HepG2 (cell line): Measurements from ENCODE around the gene POLN.

Source experiments
- CREB1 ChIP-seq, 2 experiments: fragments of 450-650 bp in 1 of 2; IDR thresholded peaks; 2 replicates each; pipeline ENCODE4 v1.6.1; 2016 to 2017; ENCODE audit warnings: control low read depth in 1 of 2, mild to moderate bottlenecking in 1 of 2, missing compliant biosample characterization in 1 of 2, missing genetic modification characterization in 1 of 2
- FOXJ3 ChIP-seq: sonication (generic); formaldehyde crosslinking; IDR thresholded peaks from 2 replicates; pipeline ENCODE4 v1.4.0; 2020; ENCODE audit warnings: missing genetic modification reagents, mild to moderate bottlenecking, borderline replicate concordance
- HNRNPL ChIP-seq: fragments of 200-400 bp; formaldehyde crosslinking; IDR thresholded peaks from 2 replicates; pipeline ENCODE4 v1.6.1; 2017; ENCODE audit warnings: mild to moderate bottlenecking, low read depth, low read length
- KLF6 ChIP-seq: IDR thresholded peaks from 2 replicates; pipeline ENCODE4 v1.8.0; 2016; ENCODE audit warnings: missing biosample characterization, missing genetic modification reagents
- POLR2A ChIP-seq, 2 experiments: IDR thresholded peaks; 2 replicates each; pipeline ENCODE4 v1.6.1; 2011; ENCODE audit warnings: low read depth in 2 of 2, low read length in 2 of 2, mild to moderate bottlenecking in 1 of 2, moderate library complexity in 1 of 2; ENCODE audit not compliant: insufficient read depth in 1 of 2
- POLR2AphosphoS5 ChIP-seq: IDR thresholded peaks from 2 replicates; pipeline ENCODE4 v1.6.1; 2012; ENCODE audit warnings: low read depth, low read length
- RFX3 ChIP-seq: IDR thresholded peaks from 2 replicates; pipeline ENCODE4 v1.6.1; 2016; ENCODE audit warnings: missing biosample characterization, missing genetic modification reagents
- SNRNP70 ChIP-seq: fragments of 200-400 bp; formaldehyde crosslinking; IDR thresholded peaks from 2 replicates; pipeline ENCODE4 v1.6.1; 2017; ENCODE audit warnings: mild to moderate bottlenecking, low read depth, low read length, moderate library complexity
- ZSCAN12 ChIP-seq: sonication (generic); formaldehyde crosslinking; IDR thresholded peaks from 2 replicates; pipeline ENCODE4 v1.9.0; 2021; ENCODE audit warnings: mild to moderate bottlenecking, missing genetic modification reagents
- TF ChIP-seq, protein P1 (sequence below): sonication (generic); formaldehyde crosslinking; IDR thresholded peaks from 2 replicates; pipeline ENCODE4 v1.5.0; 2020; ENCODE audit warnings: mild to moderate bottlenecking, missing genetic modification reagents, moderate library complexity
- TF ChIP-seq, protein P2 (sequence below): sonication (generic); formaldehyde crosslinking; IDR thresholded peaks from 2 replicates; pipeline ENCODE4 v1.8.1; 2023; ENCODE audit warnings: mild to moderate bottlenecking, missing genetic modification reagents
- TF ChIP-seq, protein P3 (sequence below): sonication (generic); formaldehyde crosslinking; IDR thresholded peaks from 2 replicates; pipeline ENCODE4 v1.4.0; 2020; ENCODE audit warnings: missing genetic modification reagents, mild to moderate bottlenecking, borderline replicate concordance

DNA sequence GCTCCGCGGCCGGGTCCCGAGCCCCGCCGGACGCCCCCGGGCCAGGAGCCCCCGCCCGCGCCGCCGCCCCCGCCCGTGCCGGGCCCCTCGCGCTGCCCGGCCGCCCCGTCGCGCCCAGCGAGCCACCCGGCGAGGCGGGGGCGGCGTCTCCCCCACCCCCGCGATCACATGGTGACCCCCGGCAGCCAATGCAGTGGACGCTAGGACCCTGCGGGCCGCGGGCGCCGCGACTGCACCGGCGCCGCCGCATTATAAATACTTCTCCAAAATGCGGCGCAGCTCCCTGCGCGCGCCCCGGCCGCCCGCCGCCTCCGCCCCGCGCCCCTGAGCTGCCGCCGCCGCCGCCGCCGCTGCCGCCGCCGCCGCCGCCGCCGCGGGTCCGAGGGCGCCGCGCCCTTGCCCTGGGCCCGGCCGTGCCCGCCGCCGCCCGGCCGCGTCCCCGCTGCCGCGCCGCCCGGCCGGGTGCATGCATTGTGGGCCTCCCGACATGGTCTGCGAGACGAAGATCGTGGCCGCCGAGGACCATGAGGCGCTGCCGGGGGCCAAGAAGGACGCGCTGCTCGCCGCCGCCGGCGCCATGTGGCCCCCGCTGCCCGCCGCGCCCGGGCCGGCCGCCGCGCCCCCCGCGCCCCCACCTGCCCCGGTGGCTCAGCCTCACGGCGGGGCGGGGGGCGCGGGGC is 182.7 kb downstream of the POLN start, which contains the start of gene NAT8L:
- no peak for TF ChIP-seq KLF6 (CRISPR knock-in tag)
- TF ChIP-seq, protein P1, sequence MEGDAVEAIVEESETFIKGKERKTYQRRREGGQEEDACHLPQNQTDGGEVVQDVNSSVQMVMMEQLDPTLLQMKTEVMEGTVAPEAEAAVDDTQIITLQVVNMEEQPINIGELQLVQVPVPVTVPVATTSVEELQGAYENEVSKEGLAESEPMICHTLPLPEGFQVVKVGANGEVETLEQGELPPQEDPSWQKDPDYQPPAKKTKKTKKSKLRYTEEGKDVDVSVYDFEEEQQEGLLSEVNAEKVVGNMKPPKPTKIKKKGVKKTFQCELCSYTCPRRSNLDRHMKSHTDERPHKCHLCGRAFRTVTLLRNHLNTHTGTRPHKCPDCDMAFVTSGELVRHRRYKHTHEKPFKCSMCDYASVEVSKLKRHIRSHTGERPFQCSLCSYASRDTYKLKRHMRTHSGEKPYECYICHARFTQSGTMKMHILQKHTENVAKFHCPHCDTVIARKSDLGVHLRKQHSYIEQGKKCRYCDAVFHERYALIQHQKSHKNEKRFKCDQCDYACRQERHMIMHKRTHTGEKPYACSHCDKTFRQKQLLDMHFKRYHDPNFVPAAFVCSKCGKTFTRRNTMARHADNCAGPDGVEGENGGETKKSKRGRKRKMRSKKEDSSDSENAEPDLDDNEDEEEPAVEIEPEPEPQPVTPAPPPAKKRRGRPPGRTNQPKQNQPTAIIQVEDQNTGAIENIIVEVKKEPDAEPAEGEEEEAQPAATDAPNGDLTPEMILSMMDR (CRISPR knock-in tag): no peak
- TF ChIP-seq POLR2AphosphoS5: no peak
- no peak for TF ChIP-seq ZSCAN12 (CRISPR knock-in tag)
- no peak for TF ChIP-seq CREB1 (IDR thresholded peaks at IDR 0.05)
- no peak for TF ChIP-seq CREB1 (CRISPR knock-in tag; IDR thresholded peaks at IDR 0.05)
- no peak for TF ChIP-seq SNRNP70
- no peak for TF ChIP-seq RFX3 (CRISPR knock-in tag)
- TF ChIP-seq FOXJ3 (CRISPR knock-in tag): no peak
- TF ChIP-seq HNRNPL: no peak
- TF ChIP-seq, protein P2, sequence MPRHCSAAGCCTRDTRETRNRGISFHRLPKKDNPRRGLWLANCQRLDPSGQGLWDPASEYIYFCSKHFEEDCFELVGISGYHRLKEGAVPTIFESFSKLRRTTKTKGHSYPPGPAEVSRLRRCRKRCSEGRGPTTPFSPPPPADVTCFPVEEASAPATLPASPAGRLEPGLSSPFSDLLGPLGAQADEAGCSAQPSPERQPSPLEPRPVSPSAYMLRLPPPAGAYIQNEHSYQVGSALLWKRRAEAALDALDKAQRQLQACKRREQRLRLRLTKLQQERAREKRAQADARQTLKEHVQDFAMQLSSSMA: no peak
- TF ChIP-seq, protein P3, sequence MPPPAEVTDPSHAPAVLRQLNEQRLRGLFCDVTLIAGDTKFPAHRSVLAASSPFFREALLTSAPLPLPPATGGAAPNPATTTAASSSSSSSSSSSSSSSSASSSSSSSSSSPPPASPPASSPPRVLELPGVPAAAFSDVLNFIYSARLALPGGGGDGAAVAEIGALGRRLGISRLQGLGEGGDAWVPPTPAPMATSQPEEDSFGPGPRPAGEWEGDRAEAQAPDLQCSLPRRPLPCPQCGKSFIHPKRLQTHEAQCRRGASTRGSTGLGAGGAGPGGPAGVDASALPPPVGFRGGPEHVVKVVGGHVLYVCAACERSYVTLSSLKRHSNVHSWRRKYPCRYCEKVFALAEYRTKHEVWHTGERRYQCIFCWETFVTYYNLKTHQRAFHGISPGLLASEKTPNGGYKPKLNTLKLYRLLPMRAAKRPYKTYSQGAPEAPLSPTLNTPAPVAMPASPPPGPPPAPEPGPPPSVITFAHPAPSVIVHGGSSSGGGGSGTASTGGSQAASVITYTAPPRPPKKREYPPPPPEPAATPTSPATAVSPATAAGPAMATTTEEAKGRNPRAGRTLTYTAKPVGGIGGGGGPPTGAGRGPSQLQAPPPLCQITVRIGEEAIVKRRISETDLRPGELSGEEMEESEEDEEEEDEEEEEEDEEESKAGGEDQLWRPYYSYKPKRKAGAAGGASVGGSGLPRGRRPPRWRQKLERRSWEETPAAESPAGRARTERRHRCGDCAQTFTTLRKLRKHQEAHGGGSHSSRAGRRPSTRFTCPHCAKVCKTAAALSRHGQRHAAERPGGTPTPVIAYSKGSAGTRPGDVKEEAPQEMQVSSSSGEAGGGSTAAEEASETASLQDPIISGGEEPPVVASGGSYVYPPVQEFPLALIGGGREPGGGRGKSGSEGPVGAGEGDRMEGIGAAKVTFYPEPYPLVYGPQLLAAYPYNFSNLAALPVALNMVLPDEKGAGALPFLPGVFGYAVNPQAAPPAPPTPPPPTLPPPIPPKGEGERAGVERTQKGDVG (CRISPR knock-in tag): no peak
- TF ChIP-seq POLR2A (IDR thresholded peaks at IDR 0.05; ENCODE audit: insufficient read depth in 1 of 2, low read depth in 2 of 2, low read length in 2 of 2): no peak
